GM12878 (cell line): ENCODE data around the gene METTL16. TPM values are rescaled to one million over a fixed set of nuclear protein-coding genes. Genes with fewer than 3 reads are reported as not detected.

ENCODE experiments used
- ATAC-seq: fragments of 200-7000 bp; cut with Tn5 transposase; 3 replicates; pipeline ENCODE4 v1.9.1; 2020; ENCODE audit warnings: mild to moderate bottlenecking, moderate library complexity
- BruUV-seq: library from RNA; stranded (reverse); fragments of 400-500 nt; replicated peaks from 2 replicates; lab custom pipeline; 2021; lab: Mats Ljungman, UMichigan
- CTCF ChIA-PET: fragments of 300-600 bp; sonication (Branson Sonifier 250); formaldehyde crosslinking; extraction: SDS; loops from one replicate; lab custom pipeline; 2021; ENCODE audit warnings: inconsistent platforms; lab: Yijun Ruan, JAX
- POLR2A ChIA-PET: fragments of 350-600 bp; formaldehyde crosslinking; extraction: SDS; loops from one replicate; lab custom pipeline; 2021; ENCODE audit warnings: inconsistent platforms; lab: Charles Lee
- RAD21 ChIA-PET: fragments of 300-600 bp; sonication (Branson Sonifier 250); formaldehyde crosslinking; loops from one replicate; lab custom pipeline; 2023; ENCODE audit warnings: antibody characterized with exemption; ENCODE audit not compliant: unreplicated experiment; lab: Charles Lee
- SMC1A ChIA-PET: fragments of 300-600 bp; sonication (Branson Sonifier 250); formaldehyde crosslinking; loops from one replicate; lab custom pipeline; 2023; ENCODE audit not compliant: unreplicated experiment, uncharacterized antibody; lab: Charles Lee
- DNase-seq: peaks from one replicate; pipeline ENCODE4 v3.0.0-alpha.2; 2011; ENCODE audit warnings: low read depth, low spot score
- FAIRE-seq: peaks from 3 replicates; lab custom pipeline; 2011; peaks lifted over from hg19 to GRCh38; lab: Jason Lieb, UNC
- H2AFZ ChIP-seq: 2 replicates; pipeline ENCODE4 v1.6.0; 2011; ENCODE audit warnings: low read depth, low read length, control low read depth; ENCODE audit not compliant: control insufficient read depth
- H3K27ac ChIP-seq: 2 replicates; pipeline ENCODE4 v1.5.1; 2011; ENCODE audit warnings: control low read depth; ENCODE audit not compliant: control insufficient read depth, insufficient read depth
- H3K27me3 ChIP-seq, 2 experiments: replicated peaks in 1 of 2; 2 replicates each; pipeline versions ENCODE4 v1.6.0 to v1.6.1; 2011; ENCODE audit warnings: low read length in 1 of 2; ENCODE audit not compliant: control insufficient read depth in 2 of 2, insufficient read depth in 2 of 2
- H3K36me3 ChIP-seq, 2 experiments: 2 replicates each; pipeline ENCODE4 v1.5.1; 2011; ENCODE audit warnings: low read length in 1 of 2; ENCODE audit not compliant: control insufficient read depth in 2 of 2, insufficient read depth in 2 of 2
- H3K4me1 ChIP-seq: 2 replicates; pipeline ENCODE4 v1.6.1; 2011; ENCODE audit warnings: mild to moderate bottlenecking, low read length, moderate library complexity, mixed read lengths; ENCODE audit not compliant: control insufficient read depth, insufficient read depth
- H3K4me2 ChIP-seq: 2 replicates; pipeline ENCODE4 v1.6.0; 2011; ENCODE audit warnings: control low read depth; ENCODE audit not compliant: control insufficient read depth, insufficient read depth
- H3K4me3 ChIP-seq: fragments of 200-600 bp; sonication (generic); 2 replicates; pipeline ENCODE4 v1.5.1; 2016
- H3K79me2 ChIP-seq: 2 replicates; pipeline ENCODE4 v1.6.0; 2011; ENCODE audit warnings: low read length; ENCODE audit not compliant: control insufficient read depth, insufficient read depth
- H3K9ac ChIP-seq: 2 replicates; pipeline ENCODE4 v1.8.0; 2011; ENCODE audit warnings: low read length, control low read depth, mixed read lengths; ENCODE audit not compliant: control insufficient read depth, insufficient read depth
- H3K9me3 ChIP-seq: replicated peaks from 3 replicates; pipeline ENCODE4 v1.5.1; 2011; ENCODE audit warnings: mild to moderate bottlenecking, low read length; ENCODE audit not compliant: control insufficient read depth, insufficient read depth
- H4K20me1 ChIP-seq: 2 replicates; pipeline ENCODE4 v1.6.0; 2011; ENCODE audit not compliant: control insufficient read depth, insufficient read depth
- BACH1 ChIP-seq: fragments of 450-650 bp; IDR thresholded peaks from 2 replicates; pipeline ENCODE4 v1.6.1; 2017; ENCODE audit warnings: mild to moderate bottlenecking, borderline replicate concordance
- CREB1 ChIP-seq: IDR thresholded peaks from 2 replicates; pipeline ENCODE4 v1.6.1; 2012; ENCODE audit warnings: low read depth, mild to moderate bottlenecking, inconsistent platforms
- HDAC2 ChIP-seq: fragments of 200-600 bp; sonication (generic); IDR thresholded peaks from 2 replicates; pipeline ENCODE4 v1.6.1; 2017
- IRF3 ChIP-seq: fragments of 450-650 bp; IDR thresholded peaks from 2 replicates; pipeline ENCODE4 v1.6.1; 2014; ENCODE audit warnings: mild to moderate bottlenecking
- JUNB ChIP-seq: IDR thresholded peaks from 2 replicates; pipeline ENCODE4 v1.6.1; 2016; ENCODE audit warnings: antibody characterized with exemption, mild to moderate bottlenecking
- KAT2A ChIP-seq: conservative IDR thresholded peaks from 2 replicates; pipeline ENCODE4 v1.6.1; 2011; ENCODE audit warnings: low read depth, low read length; ENCODE audit not compliant: control insufficient read depth
- MEF2B ChIP-seq: fragments of 450-650 bp; IDR thresholded peaks from 2 replicates; pipeline ENCODE4 v1.6.1; 2018; ENCODE audit warnings: mild to moderate bottlenecking, moderate library complexity; ENCODE audit not compliant: partially characterized antibody, poor library complexity, severe bottlenecking
- MLLT1 ChIP-seq: fragments of 450-650 bp; IDR thresholded peaks from 2 replicates; pipeline ENCODE4 v1.6.1; 2016; ENCODE audit warnings: mild to moderate bottlenecking
- POLR2A ChIP-seq: IDR thresholded peaks from 2 replicates; pipeline ENCODE4 v1.6.1; 2011; ENCODE audit warnings: low read depth, mild to moderate bottlenecking, low read length
- RAD21 ChIP-seq: IDR thresholded peaks from 2 replicates; pipeline ENCODE4 v1.6.1; 2011; ENCODE audit warnings: mild to moderate bottlenecking, low read depth, low read length, moderate library complexity; ENCODE audit not compliant: insufficient read depth
- RUNX3 ChIP-seq: IDR thresholded peaks from 2 replicates; pipeline ENCODE4 v1.6.1; 2012; ENCODE audit warnings: low read length, inconsistent platforms
- SMAD1 ChIP-seq: fragments of 450-650 bp; IDR thresholded peaks from 2 replicates; pipeline ENCODE4 v1.6.1; 2018; ENCODE audit warnings: mild to moderate bottlenecking, low read depth; ENCODE audit not compliant: partially characterized antibody
- SMAD5 ChIP-seq: IDR thresholded peaks from 2 replicates; pipeline ENCODE4 v1.6.1; 2016; ENCODE audit warnings: antibody characterized with exemption, low read depth
- SMARCA5 ChIP-seq: fragments of 450-650 bp; IDR thresholded peaks from 2 replicates; pipeline ENCODE4 v1.6.1; 2017; ENCODE audit warnings: mild to moderate bottlenecking
- SPI1 ChIP-seq: IDR thresholded peaks from 2 replicates; pipeline ENCODE4 v1.6.1; 2011; ENCODE audit warnings: low read depth, mild to moderate bottlenecking, low read length, moderate library complexity, borderline replicate concordance; ENCODE audit not compliant: insufficient read depth
- SREBF2 ChIP-seq: IDR thresholded peaks from 2 replicates; pipeline ENCODE4 v1.6.1; 2012; ENCODE audit warnings: mild to moderate bottlenecking, low read length
- STAT3 ChIP-seq: IDR thresholded peaks from 2 replicates; pipeline ENCODE4 v1.6.1; 2011; ENCODE audit warnings: low read depth, low read length, improper control_type of control experiment
- TAF1 ChIP-seq: IDR thresholded peaks from 2 replicates; pipeline ENCODE4 v1.6.1; 2011; ENCODE audit warnings: mild to moderate bottlenecking, low read depth, low read length, borderline replicate concordance
- YY1 ChIP-seq: IDR thresholded peaks from 2 replicates; pipeline ENCODE4 v1.6.1; 2011; ENCODE audit warnings: low read depth, mild to moderate bottlenecking, low read length
- WGBS: methylation state at CpG from one replicate; pipeline ENCODE4 v1.1.6; 2016; ENCODE audit warnings: low lambda C conversion rate; ENCODE audit not compliant: insufficient replicate concordance, insufficient coverage; ENCODE audit errors: missing lambda C conversion rate; 5-methylcytosine and 5-hydroxymethylcytosine counted together
- in situ Hi-C: fragments of 300-500 bp; cut with MboI; formaldehyde crosslinking; loops from 9 replicates; pipeline ENCODE4 v1.14.3; 2018; ENCODE audit warnings: mixed read lengths
- intact Hi-C: fragments of 100-400 bp; cut with micrococcal nuclease; formaldehyde crosslinking; loops from one replicate; pipeline ENCODE4 v1.14.2; 2022; ENCODE audit not compliant: unreplicated experiment
- polyA plus RNA-seq, 11 experiments: library from polyadenylated mRNA; depleted of rRNA in 4 of 11; unstranded in 6 of 11; stranded (reverse) in 5 of 11; fragments of >200 nt; fragmentation: Nextera tagmentation in 4 of 11; fragmentation: Illumina TruSeq in 1 of 11; extraction: Ambion mirVana in 4 of 11; extraction: Trizol in 1 of 11; gene quantifications; 1 replicate in 1 of 11; 2 replicates in 10 of 11; pipeline versions ENCODE4 v1.2.1 to v1.2.3, GENCODE V29; 2011 to 2016; ENCODE audit warnings: inconsistent platforms in 2 of 11, missing spikeins in 2 of 11, low read depth in 1 of 11
- total RNA-seq, 4 experiments: library from RNA; depleted of rRNA in 3 of 4; stranded (reverse); fragments of >200 nt in 3 of 4; fragmentation: Illumina TruSeq in 1 of 4; extraction: Trizol in 1 of 4; gene quantifications; 2 replicates each; pipeline versions ENCODE4 v1.2.1 to v1.2.3, GENCODE V29; 2013 to 2021
- TF ChIP-seq, protein P1 (sequence below): fragments of 450-650 bp; IDR thresholded peaks from 2 replicates; pipeline ENCODE4 v1.6.1; 2017; ENCODE audit warnings: antibody characterized with exemption, mild to moderate bottlenecking, moderate library complexity

Gene METTL16
- total and polyA plus RNA-seq, 10 of the 15 experiments (the other 5 are each of a cell fraction or from before 2014, with no cell fraction given) = 15.6 to 34.3 (median 23.7) TPM

DNA sequence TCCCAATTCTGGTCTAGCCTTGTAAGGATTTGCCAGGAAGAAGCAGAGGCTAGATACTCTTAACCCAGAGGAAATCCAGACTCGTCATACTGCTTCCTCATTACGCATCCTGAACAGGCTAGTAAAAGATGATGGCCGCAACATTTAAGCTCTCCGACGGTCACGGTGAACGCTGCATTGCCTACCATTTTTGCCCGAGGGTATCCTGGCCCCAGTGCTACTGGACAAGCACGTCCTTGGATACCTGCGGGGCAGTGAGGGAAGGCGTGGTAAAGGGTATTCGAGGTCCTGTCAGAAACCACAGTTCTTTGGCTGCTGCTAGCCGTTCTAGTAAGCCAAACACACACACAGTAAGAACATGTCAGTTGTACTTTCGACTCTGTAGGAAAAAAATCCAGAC lies 36.6 kb downstream of the METTL16 start:
- Histone ChIP-seq H2AFZ (no peak overlapping the region), H3K9me3 (no peaks in the 10 kb centered on the region), H3K79me2 (peaks cover 1% of the 10 kb centered on the region; the same call in 1 of the 2 replicates), H3K4me2 (no peak overlapping the region), H3K4me3 (no peak overlapping the region), H3K27me3 (no peaks in the 10 kb centered on the region), H3K4me1 (no peaks in the 10 kb centered on the region), H4K20me1 (no peaks in the 10 kb centered on the region; the same call in 1 of the 2 replicates), H3K9ac (no peak overlapping the region), H3K27ac (no peak overlapping the region), H3K36me3 (peaks cover 10 to 20% of the 10 kb centered on the region in 2 experiments)
- ChIA-PET SMC1A (no interaction called here), CTCF (no interaction called here), RAD21 (no interaction called here), POLR2A (no interaction called here)
- in situ Hi-C loops (no loop called here), intact Hi-C loops (no loop called here)
- no TSS peak for BruUV-seq
- no peak for DNase-seq
- WGBS = over 99% methylated on average over 14 of the region's 14 CpGs
- no peak for FAIRE-seq
- TF ChIP-seq SMARCA5 (no peak), SREBF2 (no peak), POLR2A (no peak), RAD21 (no peak), KAT2A (no peak), SMAD5 (no peak), HDAC2 (no peak), SPI1 (no peak), CREB1 (no peak), MEF2B (no peak), MLLT1 (no peak), YY1 (no peak), BACH1 (no peak), STAT3 (no peak), IRF3 (no peak), TAF1 (no peak), JUNB (no peak), SMAD1 (no peak), RUNX3 (no peak)
- TF ChIP-seq, protein P1, sequence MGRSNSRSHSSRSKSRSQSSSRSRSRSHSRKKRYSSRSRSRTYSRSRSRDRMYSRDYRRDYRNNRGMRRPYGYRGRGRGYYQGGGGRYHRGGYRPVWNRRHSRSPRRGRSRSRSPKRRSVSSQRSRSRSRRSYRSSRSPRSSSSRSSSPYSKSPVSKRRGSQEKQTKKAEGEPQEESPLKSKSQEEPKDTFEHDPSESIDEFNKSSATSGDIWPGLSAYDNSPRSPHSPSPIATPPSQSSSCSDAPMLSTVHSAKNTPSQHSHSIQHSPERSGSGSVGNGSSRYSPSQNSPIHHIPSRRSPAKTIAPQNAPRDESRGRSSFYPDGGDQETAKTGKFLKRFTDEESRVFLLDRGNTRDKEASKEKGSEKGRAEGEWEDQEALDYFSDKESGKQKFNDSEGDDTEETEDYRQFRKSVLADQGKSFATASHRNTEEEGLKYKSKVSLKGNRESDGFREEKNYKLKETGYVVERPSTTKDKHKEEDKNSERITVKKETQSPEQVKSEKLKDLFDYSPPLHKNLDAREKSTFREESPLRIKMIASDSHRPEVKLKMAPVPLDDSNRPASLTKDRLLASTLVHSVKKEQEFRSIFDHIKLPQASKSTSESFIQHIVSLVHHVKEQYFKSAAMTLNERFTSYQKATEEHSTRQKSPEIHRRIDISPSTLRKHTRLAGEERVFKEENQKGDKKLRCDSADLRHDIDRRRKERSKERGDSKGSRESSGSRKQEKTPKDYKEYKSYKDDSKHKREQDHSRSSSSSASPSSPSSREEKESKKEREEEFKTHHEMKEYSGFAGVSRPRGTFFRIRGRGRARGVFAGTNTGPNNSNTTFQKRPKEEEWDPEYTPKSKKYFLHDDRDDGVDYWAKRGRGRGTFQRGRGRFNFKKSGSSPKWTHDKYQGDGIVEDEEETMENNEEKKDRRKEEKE = no peak
- ATAC-seq = no peak
